Liver (tissue), 9 donors: ENCODE measurements around the gene SPHKAP. TPM values are rescaled to one million over a fixed set of nuclear protein-coding genes. Genes with fewer than 3 reads are reported as not detected.

Source experiments
- DNase-seq: peaks from one replicate; pipeline ENCODE4 v3.0.0-alpha.2; 2017; ENCODE audit warnings: low spot score
- H3K27ac ChIP-seq, 2 donors: one replicate each; pipeline ENCODE4 v1.7.0; 2013; ENCODE audit warnings: inconsistent platforms in 2 of 2, low read length in 2 of 2, control low read depth in 1 of 2, low read depth in 1 of 2, mild to moderate bottlenecking in 1 of 2
- H3K27me3 ChIP-seq, 4 donors: one replicate each; pipeline versions ENCODE4 v1.6.1 to v1.7.0; 2013; ENCODE audit warnings: low read length in 3 of 4, inconsistent platforms in 1 of 4, mild to moderate bottlenecking in 1 of 4, moderate library complexity in 1 of 4; ENCODE audit not compliant: control insufficient read depth in 4 of 4, insufficient read depth in 4 of 4
- H3K36me3 ChIP-seq, 4 donors: one replicate each; pipeline versions ENCODE4 v1.6.1 to v1.7.0; 2013; ENCODE audit warnings: low read length in 3 of 4, mild to moderate bottlenecking in 3 of 4, low read depth in 1 of 4, moderate library complexity in 1 of 4; ENCODE audit not compliant: control insufficient read depth in 4 of 4, insufficient read depth in 3 of 4
- H3K4me1 ChIP-seq, 4 donors: one replicate each; pipeline versions ENCODE4 v1.6.1 to v1.7.0; 2013; ENCODE audit warnings: low read length in 3 of 4, mild to moderate bottlenecking in 3 of 4, moderate library complexity in 1 of 4; ENCODE audit not compliant: control insufficient read depth in 4 of 4, insufficient read depth in 4 of 4
- H3K4me3 ChIP-seq, 3 donors: one replicate each; pipeline versions ENCODE4 v1.6.1 to v1.7.0; 2013; ENCODE audit warnings: low read length in 3 of 3, control low read depth in 1 of 3, low read depth in 1 of 3, mild to moderate bottlenecking in 1 of 3
- H3K9ac ChIP-seq, 2 donors: one replicate each; pipeline ENCODE4 v1.7.0; 2013; ENCODE audit warnings: low read length in 2 of 2, mild to moderate bottlenecking in 2 of 2, moderate library complexity in 2 of 2, control low read depth in 1 of 2, low read depth in 1 of 2
- H3K9me3 ChIP-seq, 4 donors: one replicate each; pipeline versions ENCODE4 v1.6.1 to v1.7.0; 2013; ENCODE audit warnings: low read length in 3 of 4; ENCODE audit not compliant: control insufficient read depth in 4 of 4
- ATF3 ChIP-seq: IDR thresholded peaks from 2 replicates; pipeline ENCODE4 v1.6.1; 2016; ENCODE audit warnings: antibody characterized with exemption
- EGR1 ChIP-seq, 2 donors: IDR thresholded peaks; 2 replicates each; pipeline ENCODE4 v1.6.1; 2016 to 2018; ENCODE audit warnings: antibody characterized with exemption in 2 of 2, low read depth in 2 of 2
- FOXA1 ChIP-seq: IDR thresholded peaks from 2 replicates; pipeline ENCODE4 v1.6.1; 2016; ENCODE audit warnings: antibody characterized with exemption
- FOXA2 ChIP-seq: IDR thresholded peaks from 2 replicates; pipeline ENCODE4 v1.6.1; 2016; ENCODE audit warnings: antibody characterized with exemption
- GABPA ChIP-seq, 2 donors: IDR thresholded peaks in 1 of 2; conservative IDR thresholded peaks in 1 of 2; 2 replicates each; pipeline ENCODE4 v1.6.1; 2016; ENCODE audit warnings: antibody characterized with exemption in 2 of 2, mild to moderate bottlenecking in 1 of 2, moderate library complexity in 1 of 2
- HNF4A ChIP-seq, 2 donors: conservative IDR thresholded peaks; 2 replicates each; pipeline ENCODE4 v1.6.1; 2016; ENCODE audit warnings: antibody characterized with exemption in 2 of 2, mild to moderate bottlenecking in 2 of 2
- HNF4G ChIP-seq: IDR thresholded peaks from 2 replicates; pipeline ENCODE4 v1.6.1; 2016; ENCODE audit warnings: antibody characterized with exemption
- JUND ChIP-seq, 2 donors: IDR thresholded peaks; 2 replicates each; pipeline ENCODE4 v1.6.1; 2016; ENCODE audit warnings: antibody characterized with exemption in 2 of 2
- NR2F2 ChIP-seq: IDR thresholded peaks from 2 replicates; pipeline ENCODE4 v1.6.1; 2016; ENCODE audit warnings: antibody characterized with exemption
- RAD21 ChIP-seq, 2 donors: IDR thresholded peaks; 2 replicates each; pipeline ENCODE4 v1.6.1; 2016; ENCODE audit warnings: antibody characterized with exemption in 2 of 2, mild to moderate bottlenecking in 2 of 2
- RXRA ChIP-seq, 2 donors: IDR thresholded peaks; 2 replicates each; pipeline ENCODE4 v1.6.1; 2017 to 2018; ENCODE audit warnings: antibody characterized with exemption in 2 of 2, mild to moderate bottlenecking in 1 of 2
- TAF1 ChIP-seq: conservative IDR thresholded peaks from 2 replicates; pipeline ENCODE4 v1.6.1; 2016; ENCODE audit warnings: antibody characterized with exemption, mild to moderate bottlenecking
- YY1 ChIP-seq: IDR thresholded peaks from 2 replicates; pipeline ENCODE4 v1.6.1; 2016; ENCODE audit warnings: antibody characterized with exemption, mild to moderate bottlenecking
- ZBTB33 ChIP-seq: IDR thresholded peaks from 2 replicates; pipeline ENCODE4 v1.6.1; 2016; ENCODE audit warnings: antibody characterized with exemption
- WGBS: extraction: QIAGEN DNeasy Blood & Tissue Kit; methylation state at CpG from one replicate; pipeline ENCODE4 v1.1.7; 2013; 5-methylcytosine and 5-hydroxymethylcytosine counted together
- polyA plus RNA-seq, 2 donors: library from polyadenylated mRNA; stranded (reverse) in 1 of 2; unstranded in 1 of 2; fragments of 200-250 nt in 1 of 2; fragments of >200 nt in 1 of 2; fragmentation: Nextera tagmentation in 1 of 2; extraction: Ambion mirVana in 1 of 2; gene quantifications; one replicate each; pipeline versions ENCODE4 v1.2.1 to v1.2.3, GENCODE V29; 2013 to 2015
- total RNA-seq, 2 donors: library from RNA; depleted of rRNA; stranded (reverse); fragments of >200 nt; gene quantifications; one replicate each; pipeline ENCODE4 v1.2.3, GENCODE V29; 2014
- TF ChIP-seq, protein P1 (sequence below): IDR thresholded peaks from 2 replicates; pipeline ENCODE4 v1.6.1; 2016; ENCODE audit warnings: antibody characterized with exemption
- TF ChIP-seq, protein P2 (sequence below): fragments of 150-350 bp; IDR thresholded peaks from 2 replicates; pipeline ENCODE4 v1.5.1; 2017; ENCODE audit warnings: improper control_type of control experiment, low read depth, low read length; ENCODE audit not compliant: missing input control
- TF ChIP-seq, protein P3 (sequence below): IDR thresholded peaks from 2 replicates; pipeline ENCODE4 v1.6.1; 2016; ENCODE audit warnings: antibody characterized with exemption, mild to moderate bottlenecking
- donor health status: healthy.
- donor health status: healthy.
- donor health status: healthy.
- donor health status: healthy.
- donor health status: healthy.

Gene SPHKAP
- total and polyA plus RNA-seq, 4 donors, result not detected

GRCh38 chr2:228197504-228197903 is 16.0 kb upstream of the SPHKAP start (continued):
- no peak for TF ChIP-seq ZBTB33

GRCh38 chr2:228180181-228181097 is 1.0 kb downstream of the SPHKAP start:
- no peak overlapping the region for H3K4me3 ChIP-seq
- peaks cover 0 to 6% (median 4%) of the 10 kb centered on the region in 4 donors for H3K27me3 ChIP-seq
- H3K9ac ChIP-seq, result no peak overlapping the region
- H3K9me3 ChIP-seq, result no peaks in the 10 kb centered on the region
- no peak for DNase-seq
- no peak overlapping the region for H3K27ac ChIP-seq
- no peak for TF ChIP-seq EGR1 (IDR thresholded peaks at IDR 0.05; ENCODE audit: low read depth in 2 of 2)
- no peak for TF ChIP-seq RAD21 (IDR thresholded peaks at IDR 0.05)
- no peak for TF ChIP-seq RXRA (IDR thresholded peaks at IDR 0.05)
- no peaks in the 10 kb centered on the region for H3K36me3 ChIP-seq
- H3K4me1 ChIP-seq, result no peaks in the 10 kb centered on the region
- 3% methylated on average over 43 of the region's 43 CpGs for WGBS

GRCh38 chr2:228167290-228167689 is 14.2 kb downstream of the SPHKAP start:
- Histone ChIP-seq H3K9ac (no peak overlapping the region), H3K4me3 (no peak overlapping the region), H3K4me1 (no peaks in the 10 kb centered on the region), H3K36me3 (no peaks in the 10 kb centered on the region), H3K27ac (no peak overlapping the region), H3K27me3 (no peaks in the 10 kb centered on the region), H3K9me3 (no peaks in the 10 kb centered on the region)
- no peak for DNase-seq
- TF ChIP-seq NR2F2 (no peak), GABPA (IDR thresholded peaks at IDR 0.05 in 1 of 2, conservative IDR thresholded peaks at IDR 0.05 in 1 of 2) (no peak), ATF3 (no peak), JUND (IDR thresholded peaks at IDR 0.05) (no peak), FOXA1 (no peak)
- TF ChIP-seq, protein P1, sequence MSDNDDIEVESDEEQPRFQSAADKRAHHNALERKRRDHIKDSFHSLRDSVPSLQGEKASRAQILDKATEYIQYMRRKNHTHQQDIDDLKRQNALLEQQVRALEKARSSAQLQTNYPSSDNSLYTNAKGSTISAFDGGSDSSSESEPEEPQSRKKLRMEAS, result no peak
- WGBS, result 78% methylated on average over 4 of the region's 4 CpGs

DNA sequence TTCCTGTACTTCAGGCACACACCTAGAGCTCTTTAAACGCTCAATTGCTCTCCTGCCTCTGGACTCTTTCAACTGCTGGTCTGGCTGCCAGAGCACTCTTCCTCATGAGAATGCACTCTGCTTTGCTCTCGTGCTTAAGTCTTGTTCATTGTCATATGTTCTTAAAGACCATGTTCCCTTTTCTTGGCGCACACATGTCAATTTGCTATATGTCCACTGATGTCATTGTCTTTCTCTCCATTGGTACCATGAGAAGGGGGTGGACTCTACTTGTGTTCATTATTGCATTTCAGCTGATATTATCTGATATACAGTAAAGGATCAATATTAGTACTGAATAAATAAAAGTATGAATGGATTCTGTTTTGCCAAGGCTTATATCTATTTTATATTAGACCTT is 16.8 kb downstream of the SPHKAP start:
- no peak overlapping the region for H3K9ac ChIP-seq
- H3K36me3 ChIP-seq, result no peaks in the 10 kb centered on the region
- no peaks in the 10 kb centered on the region for H3K27me3 ChIP-seq
- DNase-seq, result no peak
- H3K9me3 ChIP-seq, result peaks cover 0 to 3% (median 0%) of the 10 kb centered on the region in 4 donors
- H3K4me1 ChIP-seq, result no peaks in the 10 kb centered on the region
- no peak overlapping the region for H3K4me3 ChIP-seq
- H3K27ac ChIP-seq, result no peak overlapping the region
- 76% methylated on average over 3 of the region's 3 CpGs for WGBS
- TF ChIP-seq RXRA (IDR thresholded peaks at IDR 0.05), result no peak
- TF ChIP-seq, protein P2, sequence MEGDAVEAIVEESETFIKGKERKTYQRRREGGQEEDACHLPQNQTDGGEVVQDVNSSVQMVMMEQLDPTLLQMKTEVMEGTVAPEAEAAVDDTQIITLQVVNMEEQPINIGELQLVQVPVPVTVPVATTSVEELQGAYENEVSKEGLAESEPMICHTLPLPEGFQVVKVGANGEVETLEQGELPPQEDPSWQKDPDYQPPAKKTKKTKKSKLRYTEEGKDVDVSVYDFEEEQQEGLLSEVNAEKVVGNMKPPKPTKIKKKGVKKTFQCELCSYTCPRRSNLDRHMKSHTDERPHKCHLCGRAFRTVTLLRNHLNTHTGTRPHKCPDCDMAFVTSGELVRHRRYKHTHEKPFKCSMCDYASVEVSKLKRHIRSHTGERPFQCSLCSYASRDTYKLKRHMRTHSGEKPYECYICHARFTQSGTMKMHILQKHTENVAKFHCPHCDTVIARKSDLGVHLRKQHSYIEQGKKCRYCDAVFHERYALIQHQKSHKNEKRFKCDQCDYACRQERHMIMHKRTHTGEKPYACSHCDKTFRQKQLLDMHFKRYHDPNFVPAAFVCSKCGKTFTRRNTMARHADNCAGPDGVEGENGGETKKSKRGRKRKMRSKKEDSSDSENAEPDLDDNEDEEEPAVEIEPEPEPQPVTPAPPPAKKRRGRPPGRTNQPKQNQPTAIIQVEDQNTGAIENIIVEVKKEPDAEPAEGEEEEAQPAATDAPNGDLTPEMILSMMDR, result no peak
- TF ChIP-seq HNF4G, result no peak
- no peak for TF ChIP-seq YY1
- TF ChIP-seq HNF4A (conservative IDR thresholded peaks at IDR 0.05), result no peak
- TF ChIP-seq JUND (IDR thresholded peaks at IDR 0.05), result no peak
- TF ChIP-seq FOXA1, result no peak
- no peak for TF ChIP-seq RAD21 (IDR thresholded peaks at IDR 0.05)
- no peak for TF ChIP-seq GABPA (IDR thresholded peaks at IDR 0.05 in 1 of 2, conservative IDR thresholded peaks at IDR 0.05 in 1 of 2)
- no peak for TF ChIP-seq FOXA2
- no peak for TF ChIP-seq EGR1 (IDR thresholded peaks at IDR 0.05; ENCODE audit: low read depth in 2 of 2)
- TF ChIP-seq, protein P1, result no peak
- TF ChIP-seq, protein P3, sequence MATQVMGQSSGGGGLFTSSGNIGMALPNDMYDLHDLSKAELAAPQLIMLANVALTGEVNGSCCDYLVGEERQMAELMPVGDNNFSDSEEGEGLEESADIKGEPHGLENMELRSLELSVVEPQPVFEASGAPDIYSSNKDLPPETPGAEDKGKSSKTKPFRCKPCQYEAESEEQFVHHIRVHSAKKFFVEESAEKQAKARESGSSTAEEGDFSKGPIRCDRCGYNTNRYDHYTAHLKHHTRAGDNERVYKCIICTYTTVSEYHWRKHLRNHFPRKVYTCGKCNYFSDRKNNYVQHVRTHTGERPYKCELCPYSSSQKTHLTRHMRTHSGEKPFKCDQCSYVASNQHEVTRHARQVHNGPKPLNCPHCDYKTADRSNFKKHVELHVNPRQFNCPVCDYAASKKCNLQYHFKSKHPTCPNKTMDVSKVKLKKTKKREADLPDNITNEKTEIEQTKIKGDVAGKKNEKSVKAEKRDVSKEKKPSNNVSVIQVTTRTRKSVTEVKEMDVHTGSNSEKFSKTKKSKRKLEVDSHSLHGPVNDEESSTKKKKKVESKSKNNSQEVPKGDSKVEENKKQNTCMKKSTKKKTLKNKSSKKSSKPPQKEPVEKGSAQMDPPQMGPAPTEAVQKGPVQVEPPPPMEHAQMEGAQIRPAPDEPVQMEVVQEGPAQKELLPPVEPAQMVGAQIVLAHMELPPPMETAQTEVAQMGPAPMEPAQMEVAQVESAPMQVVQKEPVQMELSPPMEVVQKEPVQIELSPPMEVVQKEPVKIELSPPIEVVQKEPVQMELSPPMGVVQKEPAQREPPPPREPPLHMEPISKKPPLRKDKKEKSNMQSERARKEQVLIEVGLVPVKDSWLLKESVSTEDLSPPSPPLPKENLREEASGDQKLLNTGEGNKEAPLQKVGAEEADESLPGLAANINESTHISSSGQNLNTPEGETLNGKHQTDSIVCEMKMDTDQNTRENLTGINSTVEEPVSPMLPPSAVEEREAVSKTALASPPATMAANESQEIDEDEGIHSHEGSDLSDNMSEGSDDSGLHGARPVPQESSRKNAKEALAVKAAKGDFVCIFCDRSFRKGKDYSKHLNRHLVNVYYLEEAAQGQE, result no peak
- TF ChIP-seq TAF1, result no peak
